ENCODE results near the gene MYOM3.

MYOM3 gene

GRCh38 chr1:24067978-24068377 lies 44.0 kb downstream of the MYOM3 start:
- no peak overlapping the region for H3K4me3 ChIP-seq (replicated peaks; ENCODE audit: low read depth, low read length)
- TF ChIP-seq CTCF (IDR thresholded peaks at IDR 0.05; ENCODE audit: low read length, missing control alignments) = no peak
- no peak for DNase-seq (ENCODE audit: low read depth)

- H3K4me3 ChIP-seq (replicated peaks; ENCODE audit: low read depth, low read length) = no peak overlapping the region
- no peak for TF ChIP-seq CTCF (IDR thresholded peaks at IDR 0.05; ENCODE audit: low read length, missing control alignments)
- no peak for DNase-seq (ENCODE audit: low read depth)
These were observed 46.6 kb downstream of the MYOM3 start for GRCh38 chr1:24065304-24065703.

GRCh38 chr1:24062221-24062620 lies 49.7 kb downstream of the MYOM3 start:
- no peak overlapping the region for H3K4me3 ChIP-seq (replicated peaks; ENCODE audit: low read depth, low read length)
- TF ChIP-seq CTCF (IDR thresholded peaks at IDR 0.05; ENCODE audit: low read length, missing control alignments) = no peak
- no peak for DNase-seq (ENCODE audit: low read depth)

- no peak for TF ChIP-seq CTCF (IDR thresholded peaks at IDR 0.05; ENCODE audit: low read length, missing control alignments)
- no peak for DNase-seq (ENCODE audit: low read depth)
- H3K4me3 ChIP-seq (replicated peaks; ENCODE audit: low read depth, low read length) = no peak overlapping the region
These were observed 51.5 kb downstream of the MYOM3 start for GRCh38 chr1:24060482-24060881.

GRCh38 chr1:24058671-24059455 lies 53.1 kb downstream of the MYOM3 start:
- no peak for DNase-seq (ENCODE audit: low read depth)
- no peak for TF ChIP-seq CTCF (IDR thresholded peaks at IDR 0.05; ENCODE audit: low read length, missing control alignments)
- no peak overlapping the region for H3K4me3 ChIP-seq (replicated peaks; ENCODE audit: low read depth, low read length)

- H3K4me3 ChIP-seq (replicated peaks; ENCODE audit: low read depth, low read length) = no peak overlapping the region
- no peak for DNase-seq (ENCODE audit: low read depth)
- TF ChIP-seq CTCF (IDR thresholded peaks at IDR 0.05; ENCODE audit: low read length, missing control alignments) = no peak
These were observed 54.8 kb downstream of the MYOM3 start for GRCh38 chr1:24057171-24057570.

GRCh38 chr1:24055681-24056080 lies 56.3 kb downstream of the MYOM3 start:
- H3K4me3 ChIP-seq (replicated peaks; ENCODE audit: low read depth, low read length) = no peak overlapping the region
- no peak for TF ChIP-seq CTCF (IDR thresholded peaks at IDR 0.05; ENCODE audit: low read length, missing control alignments)
- DNase-seq (ENCODE audit: low read depth) = no peak
